Measurements from ENCODE around the gene RDX. TPM values are rescaled to one million over a fixed set of nuclear protein-coding genes. Genes with fewer than 3 reads are reported as not detected.

Gene RDX
- total RNA-seq, 1 donor from 2014 or later: 105 TPM

DNA sequence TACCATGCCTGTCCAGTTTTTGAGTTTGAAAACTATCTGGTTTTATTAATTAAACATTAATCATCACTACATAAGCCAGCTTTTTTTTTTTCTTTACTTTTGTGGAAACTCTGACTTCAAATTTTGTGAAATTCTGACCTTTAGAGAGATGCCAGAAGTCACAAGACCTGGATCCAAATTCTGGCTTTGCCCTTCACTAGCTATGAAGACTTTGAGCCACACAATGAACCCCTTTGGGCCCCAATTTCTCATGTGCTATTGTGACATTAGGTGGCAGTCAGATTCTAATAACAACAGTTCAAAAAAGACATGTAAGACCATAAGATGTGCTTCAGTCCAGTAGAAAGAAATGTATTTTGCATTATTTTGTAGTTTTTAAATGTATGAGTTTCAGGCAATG lies 142.9 kb downstream of the RDX start:
- H3K9me3 ChIP-seq: no peaks in the 10 kb centered on the region
- H3K4me1 ChIP-seq: no peaks in the 10 kb centered on the region
- intact Hi-C loops (cut with DNase I): no loop called here
- TF ChIP-seq CTCF (IDR thresholded peaks at IDR 0.05): no peak
- H3K4me3 ChIP-seq: no peak overlapping the region
- DNase-seq (ENCODE audit: low spot score in 2 of 2): no peak
- H3K27ac ChIP-seq: no peak overlapping the region
- H3K36me3 ChIP-seq: peaks cover 0 to 6% of the 10 kb centered on the region in 2 donors
- H3K27me3 ChIP-seq: no peaks in the 10 kb centered on the region

DNA sequence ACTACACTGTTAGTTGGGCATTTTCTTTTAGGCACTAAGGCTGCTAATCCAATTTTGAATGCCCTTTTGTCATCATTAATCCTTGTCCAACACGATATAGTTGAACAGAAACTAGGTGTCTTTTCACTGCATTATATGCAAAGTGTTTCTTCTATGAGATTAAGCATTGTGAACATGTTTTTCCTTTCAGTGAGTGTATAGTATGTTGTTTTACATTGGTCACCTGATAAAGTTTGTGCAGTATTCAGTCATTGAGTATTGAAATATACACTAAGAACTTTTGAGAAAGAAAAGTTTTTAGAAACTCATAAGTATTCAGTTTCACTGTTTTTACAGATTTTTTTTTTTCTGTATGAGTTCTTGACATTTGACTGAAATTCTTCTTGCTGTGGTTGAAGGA lies 144.2 kb downstream of the RDX start:
- peaks cover 0 to 6% of the 10 kb centered on the region in 2 donors for H3K4me1 ChIP-seq
- H3K9me3 ChIP-seq: no peaks in the 10 kb centered on the region
- H3K36me3 ChIP-seq: no peaks in the 10 kb centered on the region
- no peak overlapping the region for H3K27ac ChIP-seq
- no peak for TF ChIP-seq CTCF (IDR thresholded peaks at IDR 0.05)
- DNase-seq (ENCODE audit: low spot score in 2 of 2): no peak
- H3K27me3 ChIP-seq: no peaks in the 10 kb centered on the region
- intact Hi-C loops (cut with DNase I): no loop called here
- H3K4me3 ChIP-seq: no peak overlapping the region

DNA sequence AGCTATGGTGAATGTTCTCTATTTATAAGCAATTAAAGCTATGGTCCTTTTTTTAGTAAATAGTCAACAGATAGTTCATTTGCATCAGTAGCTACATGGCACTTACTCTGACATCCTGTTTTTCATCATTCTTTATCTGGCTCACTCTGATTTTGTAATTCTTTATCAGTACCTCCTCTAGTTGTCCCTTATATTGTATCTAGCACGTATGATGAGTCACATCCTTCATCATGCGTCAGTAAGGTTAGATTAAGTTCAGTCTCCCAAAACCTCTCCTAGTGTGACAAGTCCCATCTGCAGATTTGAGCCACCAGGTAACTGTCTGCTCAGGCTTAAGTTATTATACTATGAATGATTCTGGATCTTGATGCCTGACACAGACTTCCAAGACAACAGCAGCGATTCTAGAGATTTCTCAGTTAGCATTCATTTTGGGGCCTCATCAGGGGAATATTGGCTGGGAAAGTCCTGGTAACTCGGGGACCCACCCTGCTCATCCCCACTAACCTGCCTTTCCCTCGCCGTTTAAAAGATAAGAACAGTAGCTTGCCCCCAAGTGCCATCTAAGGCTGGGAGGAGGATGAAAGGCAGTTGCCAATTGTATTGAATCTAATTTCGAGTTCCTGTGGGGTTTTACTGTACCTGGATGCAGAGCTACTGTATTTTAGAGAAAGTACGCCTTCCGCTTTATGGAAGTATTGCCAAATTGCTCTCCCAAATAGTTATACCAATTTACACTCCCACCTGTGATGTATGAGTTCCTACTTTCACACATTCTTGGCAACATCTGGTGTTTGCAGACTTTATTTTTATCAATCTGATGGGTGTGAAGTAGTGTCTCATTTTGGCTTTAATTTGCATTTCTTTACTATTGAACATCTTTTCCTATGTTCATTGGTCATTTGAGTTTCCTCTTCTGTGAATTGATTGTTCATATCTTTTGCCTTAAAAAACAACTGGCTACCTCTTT lies 147.4 kb downstream of the RDX start:
- Histone ChIP-seq H3K9me3 (no peaks in the 10 kb centered on the region), H3K27me3 (no peaks in the 10 kb centered on the region), H3K27ac (no peak overlapping the region), H3K36me3 (no peaks in the 10 kb centered on the region), H3K4me1 (peaks cover 0 to 6% of the 10 kb centered on the region in 2 donors), H3K4me3 (no peak overlapping the region)
- TF ChIP-seq CTCF (IDR thresholded peaks at IDR 0.05): no peak
- intact Hi-C loops (cut with DNase I): no loop called here
- no peak for DNase-seq (ENCODE audit: low spot score in 2 of 2)

DNA sequence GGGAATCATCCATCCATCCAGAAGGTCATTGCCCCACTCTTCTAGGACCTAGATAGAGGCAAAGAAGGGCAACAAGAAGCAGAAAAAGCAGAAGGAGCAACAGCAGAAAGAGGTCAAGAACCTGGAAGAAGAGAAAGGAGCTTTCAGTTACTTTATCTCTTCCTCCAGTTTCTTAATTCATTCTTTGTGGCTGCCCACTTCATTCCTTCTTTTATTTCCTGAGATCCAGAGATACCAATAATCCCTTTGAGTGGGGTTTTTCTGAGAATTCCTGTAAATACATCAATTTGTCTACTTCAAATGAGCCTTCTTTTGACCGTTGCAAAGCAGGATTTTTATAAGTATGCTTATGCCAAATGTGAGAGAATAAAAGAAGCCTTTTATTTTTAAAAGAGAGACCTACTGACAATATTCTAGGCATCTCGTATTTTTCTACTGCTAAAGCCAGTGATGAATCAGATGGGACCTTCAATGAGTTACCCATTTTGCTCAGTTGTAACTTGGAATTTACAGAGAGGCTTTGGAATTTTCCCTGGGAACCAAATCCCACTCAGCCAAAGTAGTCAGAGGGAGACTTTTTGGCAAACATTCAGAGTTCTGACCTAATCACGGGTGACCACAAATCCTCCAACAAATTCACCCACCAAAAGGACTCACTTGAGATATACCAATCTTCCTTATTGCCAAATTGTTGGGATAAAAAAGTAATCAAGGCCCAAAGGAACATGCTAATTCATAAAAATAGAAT lies 148.3 kb downstream of the RDX start:
- intact Hi-C loops (cut with DNase I): no loop called here
- H3K4me1 ChIP-seq: peaks cover 0 to 6% of the 10 kb centered on the region in 2 donors
- H3K27ac ChIP-seq: no peak overlapping the region
- DNase-seq (ENCODE audit: low spot score in 2 of 2): no peak
- no peaks in the 10 kb centered on the region for H3K36me3 ChIP-seq
- H3K27me3 ChIP-seq: no peaks in the 10 kb centered on the region
- no peaks in the 10 kb centered on the region for H3K9me3 ChIP-seq
- TF ChIP-seq CTCF (IDR thresholded peaks at IDR 0.05): no peak
- no peak overlapping the region for H3K4me3 ChIP-seq

DNA sequence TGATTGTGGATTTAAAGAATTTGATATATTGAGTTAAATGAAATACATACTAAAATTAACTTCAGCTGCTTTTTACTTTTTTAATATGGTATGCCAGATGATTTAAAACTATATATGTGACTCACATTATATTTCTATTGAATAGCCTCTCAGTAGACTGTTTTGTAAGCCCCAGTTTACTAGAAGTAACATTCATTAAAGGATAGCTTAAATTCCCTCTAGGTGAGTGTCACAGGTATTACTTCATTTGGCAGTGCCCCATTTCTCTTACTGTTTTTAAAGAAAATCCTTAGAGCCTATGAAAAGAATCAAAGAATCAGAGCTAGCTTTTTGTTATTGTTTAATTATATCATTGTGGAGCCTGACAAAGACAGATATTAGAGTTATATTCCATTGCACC lies 154.6 kb downstream of the RDX start:
- Histone ChIP-seq H3K9me3 (no peaks in the 10 kb centered on the region), H3K27ac (no peak overlapping the region), H3K36me3 (peaks cover 0 to 7% of the 10 kb centered on the region in 2 donors), H3K4me3 (no peak overlapping the region), H3K4me1 (no peaks in the 10 kb centered on the region), H3K27me3 (no peaks in the 10 kb centered on the region)
- DNase-seq (ENCODE audit: low spot score in 2 of 2): no peak
- no peak for TF ChIP-seq CTCF (IDR thresholded peaks at IDR 0.05)
- intact Hi-C loops (cut with DNase I): no loop called here
